B cell (primary cell): ENCODE data around the gene COLEC12. TPM values are rescaled to one million over a fixed set of nuclear protein-coding genes. Genes with fewer than 3 reads are reported as not detected.

ENCODE experiments used
- ATAC-seq: fragments of 200-7000 bp; cut with Tn5 transposase; one replicate; pipeline ENCODE4 v1.10.0; 2021; ENCODE audit warnings: low read depth, mild to moderate bottlenecking, moderate number of reproducible peaks, moderate library complexity
- CTCF ChIA-PET: fragments of 350-600 bp; sonication (Branson Sonifier 250); formaldehyde crosslinking; loops from one replicate; lab custom pipeline; 2021; ENCODE audit warnings: antibody characterized with exemption, inconsistent platforms; lab: Charles Lee
- POLR2A ChIA-PET: fragments of 350-600 bp; sonication (Branson Sonifier 250); formaldehyde crosslinking; loops from one replicate; lab custom pipeline; 2021; ENCODE audit warnings: antibody characterized with exemption; lab: Charles Lee
- DNase-seq: peaks from one replicate; pipeline ENCODE4 v3.0.0; 2013
- H2AFZ ChIP-seq: 2 replicates; pipeline ENCODE4 v1.6.1; 2012; ENCODE audit warnings: mild to moderate bottlenecking, low read depth, low read length; ENCODE audit not compliant: insufficient read depth, poor library complexity, severe bottlenecking
- H3K27ac ChIP-seq, 2 donors: 1 replicate in 1 of 2; 2 replicates in 1 of 2; pipeline ENCODE4 v1.5.1; 2012 to 2013; ENCODE audit warnings: low read length in 2 of 2, mild to moderate bottlenecking in 2 of 2, moderate library complexity in 1 of 2
- H3K27me3 ChIP-seq, 4 experiments: fragments of 200-600 bp in 1 of 4; sonication (generic) in 1 of 4; replicated peaks in 1 of 4; 1 replicate in 2 of 4; 2 replicates in 2 of 4; pipeline versions ENCODE4 v1.6.1 to v1.7.0; 2013 to 2016; ENCODE audit warnings: low read length in 3 of 4, mild to moderate bottlenecking in 2 of 4, mixed read lengths in 1 of 4, moderate library complexity in 1 of 4; ENCODE audit not compliant: insufficient read depth in 4 of 4, control insufficient read depth in 3 of 4; ENCODE audit errors: control extremely low read depth in 1 of 4
- H3K36me3 ChIP-seq, 2 experiments: replicated peaks in 1 of 2; 1 replicate in 1 of 2; 2 replicates in 1 of 2; pipeline versions ENCODE4 v1.6.1 to v1.7.1; 2013; ENCODE audit warnings: low read length in 1 of 2; ENCODE audit not compliant: insufficient read depth in 2 of 2, control insufficient read depth in 1 of 2; ENCODE audit errors: control extremely low read depth in 1 of 2, extremely low read depth in 1 of 2
- H3K4me1 ChIP-seq, 2 donors: fragments of 200-600 bp in 1 of 2; sonication (generic) in 1 of 2; 1 replicate in 1 of 2; 2 replicates in 1 of 2; pipeline versions ENCODE4 v1.5.1 to v1.6.1; 2013 to 2017; ENCODE audit warnings: low read length in 2 of 2; ENCODE audit not compliant: control insufficient read depth in 2 of 2, insufficient read depth in 2 of 2
- H3K4me2 ChIP-seq: replicated peaks from 2 replicates; pipeline ENCODE3; 2012; ENCODE audit warnings: mild to moderate bottlenecking, low read depth, low read length; ENCODE audit not compliant: poor library complexity, severe bottlenecking
- H3K4me3 ChIP-seq, 5 experiments: fragments of 200-600 bp in 1 of 5; sonication (generic) in 1 of 5; 1 replicate in 3 of 5; 2 replicates in 2 of 5; pipeline versions ENCODE4 v1.5.1 to v1.7.0; 2011 to 2016; ENCODE audit warnings: low read length in 4 of 5, mild to moderate bottlenecking in 4 of 5, low read depth in 2 of 5, control low read depth in 1 of 5, moderate library complexity in 1 of 5; ENCODE audit not compliant: insufficient read depth in 1 of 5; ENCODE audit errors: control extremely low read depth in 1 of 5, extremely low read depth in 1 of 5
- H3K79me2 ChIP-seq: fragments of 200-600 bp; sonication (generic); one replicate; pipeline ENCODE4 v1.6.0; 2016; ENCODE audit warnings: low read length; ENCODE audit not compliant: control insufficient read depth, insufficient read depth
- H3K9ac ChIP-seq: fragments of 200-600 bp; sonication (generic); 2 replicates; pipeline ENCODE4 v1.6.1; 2017; ENCODE audit warnings: mild to moderate bottlenecking, low read length, moderate library complexity
- H3K9me3 ChIP-seq, 3 donors: one replicate each; pipeline versions ENCODE4 v1.6.1 to v1.7.1; 2013; ENCODE audit warnings: low read length in 2 of 3; ENCODE audit not compliant: control insufficient read depth in 2 of 3, insufficient read depth in 1 of 3; ENCODE audit errors: control extremely low read depth in 1 of 3
- H4K20me1 ChIP-seq: 2 replicates; pipeline ENCODE4 v1.6.0; 2012; ENCODE audit warnings: mild to moderate bottlenecking, low read length; ENCODE audit not compliant: insufficient read depth, control insufficient read depth, poor library complexity, severe bottlenecking
- H3K27ac Mint-ChIP-seq: one replicate; pipeline ENCODE4 v1.8.0; 2021; ENCODE audit warnings: mixed read lengths
- H3K27me3 Mint-ChIP-seq: one replicate; pipeline ENCODE4 v1.8.0; 2021; ENCODE audit warnings: mixed read lengths
- H3K4me1 Mint-ChIP-seq: one replicate; pipeline ENCODE4 v1.8.0; 2021; ENCODE audit warnings: mixed read lengths
- H3K4me3 Mint-ChIP-seq: one replicate; pipeline ENCODE4 v1.8.0; 2021; ENCODE audit warnings: mixed read lengths
- H3K9me3 Mint-ChIP-seq: one replicate; pipeline ENCODE4 v1.8.0; 2022; ENCODE audit warnings: mixed read lengths; ENCODE audit not compliant: insufficient read depth
- CTCF ChIP-seq: fragments of 200-600 bp; IDR thresholded peaks from one replicate; pipeline ENCODE4 v1.8.0; 2022; ENCODE audit warnings: antibody characterized with exemption, mild to moderate bottlenecking
- EZH2 ChIP-seq: IDR thresholded peaks from 2 replicates; pipeline ENCODE4 v1.6.1; 2012; ENCODE audit warnings: borderline replicate concordance, low read depth, mild to moderate bottlenecking, moderate library complexity, low read length; ENCODE audit not compliant: insufficient read depth, poor library complexity, severe bottlenecking
- WGBS: methylation state at CpG from one replicate; pipeline ENCODE4 v1.1.5; 2013; ENCODE audit warnings: missing lambda C conversion rate; ENCODE audit not compliant: insufficient coverage; 5-methylcytosine and 5-hydroxymethylcytosine counted together
- intact Hi-C: fragments of 100-400 bp; cut with micrococcal nuclease; formaldehyde crosslinking; loops from one replicate; pipeline ENCODE4 v1.10.0; 2022
- polyA minus RNA-seq: library from RNA; depleted of rRNA, polyadenylated mRNA; stranded (reverse); fragments of >200 nt; gene quantifications from 2 replicates; pipeline ENCODE4 v1.2.3, GENCODE V29; 2012
- polyA plus RNA-seq: library from polyadenylated mRNA; depleted of rRNA; stranded (reverse); fragments of >200 nt; gene quantifications from 2 replicates; pipeline ENCODE4 v1.2.3, GENCODE V29; 2012
- total RNA-seq, 2 donors: library from RNA; stranded (reverse); fragments of 120-200 nt in 1 of 2; gene quantifications; 1 replicate in 1 of 2; 2 replicates in 1 of 2; pipeline versions ENCODE4 v1.2.3 to v1.2.4, GENCODE V29; 2013 to 2022

The COLEC12 gene
- total RNA-seq (not detected in 2 replicates), polyA plus RNA-seq (not detected in 2 replicates), polyA minus RNA-seq (0.07 TPM in 1 of 2 replicates, not detected in the other)
- 1.4 TPM for total RNA-seq (2013)

- H3K4me2 ChIP-seq, result peak within 1 kb of the TSS; percentile 19
- TF ChIP-seq CTCF (no peak), EZH2 (no peak)
- POLR2A ChIA-PET, result no interaction called here
Observed at GRCh38 chr18:500632-501405, at the start of gene COLEC12. COLEC12 (minus strand) TSS chr18:500701; CDS start chr18:500514, 187 bp downstream.

GRCh38 chr18:549967-550366 is 49.5 kb upstream of the COLEC12 start:
- no peaks in the 10 kb centered on the region for H3K9me3 Mint-ChIP-seq
- no peaks in the 10 kb centered on the region for H3K4me1 Mint-ChIP-seq
- intact Hi-C loops, result no loop called here
- no peak overlapping the region for H3K4me3 ChIP-seq
- H3K27ac Mint-ChIP-seq, result no peak overlapping the region
- DNase-seq, result no peak
- H3K27me3 Mint-ChIP-seq, result peaks cover 4% of the 10 kb centered on the region
- POLR2A ChIA-PET, result no interaction called here
- CTCF ChIA-PET, result no interaction called here
- H2AFZ ChIP-seq, result no peak overlapping the region
- no peak for ATAC-seq
- no peak overlapping the region for H3K27ac ChIP-seq
- H3K4me1 ChIP-seq, result no peaks in the 10 kb centered on the region
- TF ChIP-seq EZH2, result no peak
- no peak for TF ChIP-seq CTCF
- no peak overlapping the region for H3K4me2 ChIP-seq
- H4K20me1 ChIP-seq, result no peaks in the 10 kb centered on the region
- peaks cover 0 to 1% (median 0%) of the 10 kb centered on the region in 3 donors for H3K9me3 ChIP-seq
- H3K36me3 ChIP-seq, result no peaks in the 10 kb centered on the region
- no peak overlapping the region for H3K9ac ChIP-seq
- WGBS, result 75% methylated on average over 2 of the region's 3 CpGs
- no peak overlapping the region for H3K4me3 Mint-ChIP-seq
- H3K27me3 ChIP-seq, result no peaks in the 10 kb centered on the region
- H3K79me2 ChIP-seq, result no peaks in the 10 kb centered on the region

More at GRCh38 chr18:500632-501405, at the start of gene COLEC12:
- peak within 1 kb of the TSS; percentile 10 for H3K4me3 Mint-ChIP-seq
- no peaks in the 10 kb centered on the region for H3K36me3 ChIP-seq
- H3K27me3 ChIP-seq, result peaks cover 0 to 17% (median 9%) of the 10 kb centered on the region in 4 experiments
- intact Hi-C loops, result no loop called here
- peaks cover 5% of the 10 kb centered on the region in 2 donors for H3K4me1 ChIP-seq
- H3K27me3 Mint-ChIP-seq, result peaks cover 43% of the 10 kb centered on the region
- CTCF ChIA-PET, result no interaction called here
- H3K27ac ChIP-seq, result no peak within 1 kb of the TSS
- no peaks in the 10 kb centered on the region for H3K9me3 ChIP-seq
- no peak within 1 kb of the TSS for H3K9ac ChIP-seq
- H3K4me1 Mint-ChIP-seq, result peaks cover 5% of the 10 kb centered on the region
- ATAC-seq (no peak), DNase-seq (no peak)
- WGBS, result 4% methylated on average over 68 of the region's 75 CpGs
- H3K4me3 ChIP-seq, result no peak within 1 kb of the TSS
- no peaks in the 10 kb centered on the region for H4K20me1 ChIP-seq
- H2AFZ ChIP-seq, result no peak within 1 kb of the TSS
- H3K79me2 ChIP-seq, result no peaks in the 10 kb centered on the region
- H3K27ac Mint-ChIP-seq, result no peak within 1 kb of the TSS
- H3K9me3 Mint-ChIP-seq, result no peaks in the 10 kb centered on the region
